GM12891 (cell line): ENCODE data around the gene CENPVL1.

ENCODE experiments used
- PAX5 ChIP-seq: IDR thresholded peaks from 2 replicates; pipeline ENCODE4 v1.6.1; 2011; ENCODE audit warnings: low read length, moderate library complexity, mild to moderate bottlenecking; ENCODE audit not compliant: insufficient read depth, severe bottlenecking
- POLR2A ChIP-seq: IDR thresholded peaks from 2 replicates; pipeline ENCODE4 v1.6.1; 2011; ENCODE audit warnings: low read depth, low read length, control low read depth
- POLR2AphosphoS5 ChIP-seq: IDR thresholded peaks from 2 replicates; pipeline ENCODE4 v1.6.1; 2011; ENCODE audit warnings: low read depth, low read length, control low read depth
- SPI1 ChIP-seq: IDR thresholded peaks from 2 replicates; pipeline ENCODE4 v1.6.1; 2011; ENCODE audit warnings: low read depth, low read length, control low read depth
- TAF1 ChIP-seq: IDR thresholded peaks from 2 replicates; pipeline ENCODE4 v1.6.1; 2011; ENCODE audit warnings: low read depth, low read length, control low read depth

GRCh38 chrX:51665981-51666380, 44.3 kb upstream of the CENPVL1 start:
- TF ChIP-seq POLR2A (no peak), POLR2AphosphoS5 (no peak), SPI1 (no peak), TAF1 (no peak), PAX5 (no peak)
